ENCODE measurements around the gene TOP1.

GRCh38 chr20:41038878-41039404, 10.3 kb downstream of the TOP1 start:
- TF ChIP-seq CTCF (conservative IDR thresholded peaks at IDR 0.05 in 1 of 2, IDR thresholded peaks at IDR 0.05 in 1 of 2; ENCODE audit: extremely low read depth in 1 of 2, insufficient read depth in 1 of 2, low read depth in 1 of 2, low read length in 2 of 2) (no peak), EZH2 (IDR thresholded peaks at IDR 0.05; ENCODE audit: borderline replicate concordance, low read length) (no peak)
